H9 (cell line): ENCODE measurements around the gene PAX3. TPM values are rescaled to one million over a fixed set of nuclear protein-coding genes. Genes with fewer than 3 reads are reported as not detected.

Source experiments
- DNase-seq: peaks from one replicate; pipeline ENCODE4 v3.0.0-alpha.2; 2017
- H2AFZ ChIP-seq: one replicate; pipeline ENCODE4 v1.6.1; 2013; ENCODE audit warnings: mild to moderate bottlenecking, low read length, control low read depth, moderate library complexity
- H2AK5ac ChIP-seq: 2 replicates; pipeline ENCODE4 v1.6.1; 2013; ENCODE audit warnings: low read length, control low read depth, mixed read lengths; ENCODE audit not compliant: insufficient read length
- H2BK120ac ChIP-seq: one replicate; pipeline ENCODE4 v1.6.1; 2013; ENCODE audit warnings: low read depth, mild to moderate bottlenecking, low read length, control low read depth, inconsistent platforms; ENCODE audit not compliant: poor library complexity, severe bottlenecking
- H2BK12ac ChIP-seq: 2 replicates; pipeline ENCODE4 v1.6.1; 2013; ENCODE audit warnings: low read length, control low read depth, mixed read lengths, low read depth; ENCODE audit not compliant: insufficient read length
- H2BK15ac ChIP-seq: 2 replicates; pipeline ENCODE4 v1.6.1; 2013; ENCODE audit warnings: low read depth, low read length, control low read depth
- H2BK20ac ChIP-seq: one replicate; pipeline ENCODE4 v1.6.1; 2013; ENCODE audit warnings: low read depth, mild to moderate bottlenecking, low read length, control low read depth, inconsistent platforms; ENCODE audit not compliant: poor library complexity, severe bottlenecking
- H2BK5ac ChIP-seq: 2 replicates; pipeline ENCODE4 v1.6.1; 2013; ENCODE audit warnings: low read length, control low read depth, mixed read lengths; ENCODE audit not compliant: insufficient read length
- H3K14ac ChIP-seq: 2 replicates; pipeline ENCODE4 v1.6.1; 2013; ENCODE audit warnings: low read length, control low read depth; ENCODE audit not compliant: insufficient read depth
- H3K18ac ChIP-seq: 2 replicates; pipeline ENCODE4 v1.6.1; 2013; ENCODE audit warnings: low read depth, mild to moderate bottlenecking, mixed read lengths, low read length, control low read depth; ENCODE audit not compliant: insufficient read length
- H3K23ac ChIP-seq: 2 replicates; pipeline ENCODE4 v1.6.1; 2013; ENCODE audit warnings: low read length, control low read depth, mixed read lengths, low read depth; ENCODE audit not compliant: insufficient read length
- H3K23me2 ChIP-seq: 2 replicates; pipeline ENCODE4 v1.6.1; 2013; ENCODE audit warnings: low read depth, mild to moderate bottlenecking, mixed read lengths, low read length, control low read depth; ENCODE audit not compliant: insufficient read length, poor library complexity, severe bottlenecking
- H3K27ac ChIP-seq: 2 replicates; pipeline ENCODE4 v1.5.1; 2013; ENCODE audit warnings: low read length, control low read depth, mixed read lengths, low read depth; ENCODE audit not compliant: insufficient read length
- H3K27me3 ChIP-seq: 2 replicates; pipeline ENCODE4 v1.6.1; 2013; ENCODE audit warnings: low read length, control low read depth, inconsistent platforms; ENCODE audit not compliant: insufficient read depth
- H3K4ac ChIP-seq: 2 replicates; pipeline ENCODE4 v1.6.1; 2013; ENCODE audit warnings: low read depth, mild to moderate bottlenecking, control low read depth, inconsistent platforms, low read length, moderate library complexity
- H3K4me1 ChIP-seq: 2 replicates; pipeline ENCODE4 v1.6.1; 2013; ENCODE audit warnings: low read length, control low read depth, inconsistent platforms; ENCODE audit not compliant: insufficient read depth
- H3K4me2 ChIP-seq: 2 replicates; pipeline ENCODE4 v1.6.1; 2013; ENCODE audit warnings: low read length, control low read depth, mixed read lengths; ENCODE audit not compliant: insufficient read length, insufficient read depth
- H3K56ac ChIP-seq: 2 replicates; pipeline ENCODE4 v1.6.1; 2013; ENCODE audit warnings: low read depth, mild to moderate bottlenecking, mixed read lengths, low read length, control low read depth; ENCODE audit not compliant: insufficient read length
- H3K79me1 ChIP-seq: 2 replicates; pipeline ENCODE4 v1.6.1; 2013; ENCODE audit warnings: low read depth, mild to moderate bottlenecking, moderate library complexity, low read length, control low read depth, inconsistent platforms; ENCODE audit not compliant: insufficient read depth, poor library complexity, severe bottlenecking
- H3K79me2 ChIP-seq: 2 replicates; pipeline ENCODE4 v1.6.1; 2013; ENCODE audit warnings: low read length, control low read depth, inconsistent platforms; ENCODE audit not compliant: insufficient read depth
- H3K9ac ChIP-seq: 2 replicates; pipeline ENCODE4 v1.6.1; 2013; ENCODE audit warnings: low read length, control low read depth, mixed read lengths; ENCODE audit not compliant: insufficient read length; ENCODE audit errors: extremely low read depth
- H3K9me3 ChIP-seq: one replicate; pipeline ENCODE4 v1.6.1; 2013; ENCODE audit warnings: low read depth, low read length, inconsistent platforms; ENCODE audit not compliant: control insufficient read depth
- H3T11ph ChIP-seq: one replicate; pipeline ENCODE4 v1.6.1; 2013; ENCODE audit warnings: mild to moderate bottlenecking, low read length, control low read depth, inconsistent platforms
- H4K20me1 ChIP-seq: one replicate; pipeline ENCODE4 v1.6.1; 2013; ENCODE audit not compliant: control insufficient read depth, insufficient read length, insufficient read depth
- H4K5ac ChIP-seq: 2 replicates; pipeline ENCODE4 v1.6.1; 2013; ENCODE audit warnings: low read depth, mild to moderate bottlenecking, mixed read lengths, low read length, control low read depth; ENCODE audit not compliant: insufficient read length
- H4K8ac ChIP-seq: replicated peaks from 2 replicates; pipeline ENCODE4 v1.6.1; 2013; ENCODE audit warnings: low read length, control low read depth, mixed read lengths, low read depth; ENCODE audit not compliant: insufficient read length
- H4K91ac ChIP-seq: 2 replicates; pipeline ENCODE4 v1.6.1; 2013; ENCODE audit warnings: low read depth, mild to moderate bottlenecking, moderate library complexity, mixed read lengths, low read length, control low read depth; ENCODE audit not compliant: insufficient read length
- H3K27ac Mint-ChIP-seq, 3 experiments: 2 replicates in 2 of 3; 3 replicates in 1 of 3; pipeline ENCODE4 v1.8.0; 2020 to 2021; ENCODE audit warnings: mixed read lengths in 3 of 3, mild to moderate bottlenecking in 1 of 3, moderate library complexity in 1 of 3
- H3K27me3 Mint-ChIP-seq: 2 replicates; pipeline ENCODE4 v1.8.0; 2021; ENCODE audit warnings: low read depth, mild to moderate bottlenecking, moderate library complexity, mixed read lengths
- H3K36me3 Mint-ChIP-seq, 3 experiments: 2 replicates in 2 of 3; 3 replicates in 1 of 3; pipeline ENCODE4 v1.8.0; 2020 to 2021; ENCODE audit warnings: low read depth in 3 of 3, mixed read lengths in 3 of 3; ENCODE audit not compliant: insufficient read depth in 1 of 3
- H3K4me1 Mint-ChIP-seq, 2 experiments: 2 replicates each; pipeline ENCODE4 v1.8.0; 2020; ENCODE audit warnings: mixed read lengths in 2 of 2
- H3K4me3 Mint-ChIP-seq, 2 experiments: 2 replicates in 1 of 2; 3 replicates in 1 of 2; pipeline ENCODE4 v1.8.0; 2020 to 2021; ENCODE audit warnings: mild to moderate bottlenecking in 2 of 2, mixed read lengths in 2 of 2, moderate library complexity in 1 of 2
- H3K9me3 Mint-ChIP-seq, 2 experiments: 2 replicates in 1 of 2; 3 replicates in 1 of 2; pipeline ENCODE4 v1.8.0; 2020; ENCODE audit warnings: mild to moderate bottlenecking in 2 of 2, mixed read lengths in 2 of 2, moderate library complexity in 1 of 2
- CTCF ChIP-seq: fragments of 200-600 bp; sonication (generic); conservative IDR thresholded peaks from 3 replicates; pipeline ENCODE4 v1.8.0; 2021; ENCODE audit warnings: antibody characterized with exemption, mild to moderate bottlenecking
- WGBS: extraction: QIAGEN DNeasy Blood & Tissue Kit; methylation state at CpG from one replicate; pipeline ENCODE4 v1.1.7; 2013; ENCODE audit warnings: missing lambda C conversion rate, low lambda C conversion rate, mixed read lengths; ENCODE audit not compliant: insufficient read length; ENCODE audit errors: extremely low coverage; 5-methylcytosine and 5-hydroxymethylcytosine counted together
- total RNA-seq: library from RNA; stranded (reverse); gene quantifications from 2 replicates; pipeline ENCODE4 v1.2.1, GENCODE V29; 2021

Gene PAX3
- total RNA-seq, 1 experiment from 2014 or later, result not detected

GRCh38 chr2:222180619-222181018, 118.2 kb downstream of the PAX3 start:
- Histone ChIP-seq H2BK12ac (no peak overlapping the region), H4K5ac (no peak overlapping the region), H2BK120ac (no peak overlapping the region), H3K23me2 (no peaks in the 10 kb centered on the region), H2BK5ac (no peak overlapping the region), H2BK15ac (no peak overlapping the region), H3T11ph (no peak overlapping the region), H2AFZ (no peak overlapping the region), H2BK20ac (no peak overlapping the region), H4K8ac (no peak overlapping the region), H3K56ac (no peak overlapping the region), H4K91ac (no peak overlapping the region), H3K4me1 (no peaks in the 10 kb centered on the region), H3K9me3 (no peaks in the 10 kb centered on the region), H3K79me2 (no peaks in the 10 kb centered on the region), H3K4me2 (no peak overlapping the region), H3K23ac (no peak overlapping the region), H3K18ac (no peak overlapping the region), H3K27ac (no peak overlapping the region), H4K20me1 (no peaks in the 10 kb centered on the region), H2AK5ac (no peak overlapping the region), H3K4ac (no peak overlapping the region), H3K79me1 (no peaks in the 10 kb centered on the region), H3K9ac (no peak overlapping the region), H3K27me3 (no peaks in the 10 kb centered on the region), H3K14ac (no peak overlapping the region)
- no CpG with 5 or more reads among the region's 1 CpG for WGBS
- no peak for TF ChIP-seq CTCF
- no peaks in the 10 kb centered on the region for H3K36me3 Mint-ChIP-seq
- H3K27me3 Mint-ChIP-seq, result peaks cover 35% of the 10 kb centered on the region
- peaks cover 4 to 5% of the 10 kb centered on the region in 2 experiments for H3K4me1 Mint-ChIP-seq
- H3K4me3 Mint-ChIP-seq, result no peak overlapping the region
- no peak for DNase-seq
- no peaks in the 10 kb centered on the region for H3K9me3 Mint-ChIP-seq
- H3K27ac Mint-ChIP-seq, result no peak overlapping the region
